Thyroid gland (tissue), 4 donors: Measurements from ENCODE around the gene CRIM1.

Experiments
- POLR2A ChIP-seq, 2 donors: fragments of 450-650 bp; IDR thresholded peaks; one replicate each; pipeline ENCODE4 v1.6.1; 2017; ENCODE audit warnings: antibody characterized with exemption in 2 of 2, mild to moderate bottlenecking in 2 of 2, moderate library complexity in 1 of 2
- TF ChIP-seq, protein P1 (sequence below), 6 experiments: fragments of 200-600 bp in 3 of 6; fragments of 450-650 bp in 3 of 6; sonication (generic) in 3 of 6; IDR thresholded peaks; one replicate each; pipeline ENCODE4 v1.5.1; 2016 to 2019; ENCODE audit warnings: antibody characterized with exemption in 6 of 6, mild to moderate bottlenecking in 2 of 6, inconsistent platforms in 1 of 6, moderate library complexity in 1 of 6

- TF ChIP-seq, protein P1, sequence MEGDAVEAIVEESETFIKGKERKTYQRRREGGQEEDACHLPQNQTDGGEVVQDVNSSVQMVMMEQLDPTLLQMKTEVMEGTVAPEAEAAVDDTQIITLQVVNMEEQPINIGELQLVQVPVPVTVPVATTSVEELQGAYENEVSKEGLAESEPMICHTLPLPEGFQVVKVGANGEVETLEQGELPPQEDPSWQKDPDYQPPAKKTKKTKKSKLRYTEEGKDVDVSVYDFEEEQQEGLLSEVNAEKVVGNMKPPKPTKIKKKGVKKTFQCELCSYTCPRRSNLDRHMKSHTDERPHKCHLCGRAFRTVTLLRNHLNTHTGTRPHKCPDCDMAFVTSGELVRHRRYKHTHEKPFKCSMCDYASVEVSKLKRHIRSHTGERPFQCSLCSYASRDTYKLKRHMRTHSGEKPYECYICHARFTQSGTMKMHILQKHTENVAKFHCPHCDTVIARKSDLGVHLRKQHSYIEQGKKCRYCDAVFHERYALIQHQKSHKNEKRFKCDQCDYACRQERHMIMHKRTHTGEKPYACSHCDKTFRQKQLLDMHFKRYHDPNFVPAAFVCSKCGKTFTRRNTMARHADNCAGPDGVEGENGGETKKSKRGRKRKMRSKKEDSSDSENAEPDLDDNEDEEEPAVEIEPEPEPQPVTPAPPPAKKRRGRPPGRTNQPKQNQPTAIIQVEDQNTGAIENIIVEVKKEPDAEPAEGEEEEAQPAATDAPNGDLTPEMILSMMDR (IDR thresholded peaks at IDR 0.05), result no peak
- TF ChIP-seq POLR2A (IDR thresholded peaks at IDR 0.05), result no peak
These were observed 48.2 kb downstream of the CRIM1 start for GRCh38 chr2:36403675-36404230.
